ENCODE results near the gene ZNF142. TPM values are rescaled to one million over a fixed set of nuclear protein-coding genes. Genes with fewer than 3 reads are reported as not detected.

ZNF142 gene
- total and polyA plus RNA-seq, 9 of the 15 experiments (the other 6 are each of a cell fraction or from before 2014, with no cell fraction given): 0.50 to 26.1 (median 4.5) TPM

DNA sequence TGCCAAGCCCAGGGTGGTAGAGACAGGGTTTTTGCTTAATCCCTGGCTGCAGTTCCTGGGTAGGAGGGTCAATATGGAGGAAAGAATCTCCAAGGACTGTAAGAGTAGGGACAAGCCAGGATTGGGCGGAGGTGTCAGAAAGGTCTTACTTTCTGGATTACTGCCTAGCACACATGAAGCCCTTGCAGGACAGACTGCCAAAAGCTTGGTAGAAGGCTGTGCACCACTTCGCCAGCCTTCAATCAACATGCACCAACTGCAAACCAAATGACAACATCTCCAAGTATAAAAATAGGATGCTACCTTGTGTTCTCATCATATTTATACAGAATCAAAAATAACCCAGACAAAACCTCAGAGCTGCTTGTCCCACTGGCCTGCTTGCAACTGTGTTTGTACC lies 3.7 kb downstream of the ZNF142 start:
- H3K9me1 ChIP-seq (ENCODE audit: control insufficient read depth, insufficient read depth, low read length): peaks cover 6% of the 10 kb centered on the region
- DNase-seq (ENCODE audit: extremely low read depth in 1 of 4, low spot score in 3 of 4): no peak
- ATAC-seq: no peak
- no peak overlapping the region for H2AFZ ChIP-seq (ENCODE audit: low read depth, low read length)
- 95% methylated on average over 2 of the region's 2 CpGs for WGBS (ENCODE audit: insufficient coverage, low coverage, missing lambda C conversion rate)
- ChIA-PET POLR2A (no interaction called here), CTCF (ENCODE audit: low intra/inter-chr PET ratio) (no interaction called here)
- peaks cover 6 to 14% of the 10 kb centered on the region in 2 experiments; a peak in 3 of 5 replicates for H3K4me1 ChIP-seq (replicated peaks in 1 of 2; ENCODE audit: control insufficient read depth in 2 of 2, insufficient read depth in 2 of 2, low read length in 2 of 2)
- H3K9me3 ChIP-seq (replicated peaks; ENCODE audit: control insufficient read depth, insufficient read depth, low read depth, low read length): no peaks in the 10 kb centered on the region
- no peaks in the 10 kb centered on the region for H4K20me1 ChIP-seq (replicated peaks; ENCODE audit: control insufficient read depth, insufficient read depth, low read length)
- H3K27ac ChIP-seq (ENCODE audit: extremely low read depth, low read depth, low read length): no peak overlapping the region
- BruUV-seq (replicated peaks): no TSS peak
- H3K9ac ChIP-seq (ENCODE audit: insufficient read depth in 1 of 2, low read depth in 2 of 2, low read length in 2 of 2): 0 out of 4 replicates have a peak overlapping the region, but pooled peaks of 1 of the 2 experiments have one; percentile 27
- in situ Hi-C loops (cut with MboI) (no loop called here), intact Hi-C loops (cut with micrococcal nuclease) (no loop called here)
- no peak overlapping the region for H3K4me3 ChIP-seq
- H3K79me2 ChIP-seq (ENCODE audit: control insufficient read depth, insufficient read depth, low read length): peaks cover 30% of the 10 kb centered on the region
- TF ChIP-seq RUNX1 (IDR thresholded peaks at IDR 0.05; ENCODE audit: low read depth): no peak
- TF ChIP-seq ZNF232 (CRISPR knock-in tag; IDR thresholded peaks at IDR 0.05): no peak
- no peak for TF ChIP-seq RFX7 (CRISPR knock-in tag; IDR thresholded peaks at IDR 0.05)
- H3K4me2 ChIP-seq (ENCODE audit: insufficient read depth, low read length): no peak overlapping the region
- no peak for FAIRE-seq
- H3K27me3 ChIP-seq (ENCODE audit: control insufficient read depth in 2 of 2, insufficient read depth in 2 of 2, low read length in 2 of 2): no peaks in the 10 kb centered on the region
- H3K36me3 ChIP-seq (ENCODE audit: control insufficient read depth, insufficient read depth, low read length): peaks cover 63% of the 10 kb centered on the region; the same call in 2 of the 3 replicates

DNA sequence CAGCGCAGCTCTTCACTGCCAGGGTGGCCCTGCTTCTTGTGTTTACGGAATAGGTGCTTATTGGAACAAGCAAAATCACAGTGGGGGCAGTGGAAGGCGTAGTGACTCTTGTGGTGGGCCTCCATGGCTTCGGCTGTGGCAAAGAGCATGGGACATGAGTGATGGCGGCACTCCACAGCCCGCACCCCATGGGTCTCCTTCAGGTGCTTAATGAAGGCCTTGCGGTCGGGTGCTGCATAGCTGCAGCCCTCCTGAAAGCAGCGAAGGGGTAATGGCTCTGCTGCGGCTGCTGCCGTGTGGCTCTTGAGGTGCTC lies 10.7 kb downstream of the ZNF142 start:
- no peak overlapping the region for H2AFZ ChIP-seq (ENCODE audit: low read depth, low read length)
- no peaks in the 10 kb centered on the region for H3K4me1 ChIP-seq (replicated peaks in 1 of 2; ENCODE audit: control insufficient read depth in 2 of 2, insufficient read depth in 2 of 2, low read length in 2 of 2)
- ATAC-seq (peak; percentile 51), DNase-seq (ENCODE audit: extremely low read depth in 1 of 4, low spot score in 3 of 4) (no peak), FAIRE-seq (no peak)
- H3K9me1 ChIP-seq (ENCODE audit: control insufficient read depth, insufficient read depth, low read length): no peaks in the 10 kb centered on the region
- H3K27ac ChIP-seq (ENCODE audit: extremely low read depth, low read depth, low read length): no peak overlapping the region
- TF ChIP-seq ZNF184 (CRISPR knock-in tag; IDR thresholded peaks at IDR 0.05): no peak
- TF ChIP-seq ZNF830 (CRISPR knock-in tag; IDR thresholded peaks at IDR 0.05): no peak
- TF ChIP-seq, protein P1, sequence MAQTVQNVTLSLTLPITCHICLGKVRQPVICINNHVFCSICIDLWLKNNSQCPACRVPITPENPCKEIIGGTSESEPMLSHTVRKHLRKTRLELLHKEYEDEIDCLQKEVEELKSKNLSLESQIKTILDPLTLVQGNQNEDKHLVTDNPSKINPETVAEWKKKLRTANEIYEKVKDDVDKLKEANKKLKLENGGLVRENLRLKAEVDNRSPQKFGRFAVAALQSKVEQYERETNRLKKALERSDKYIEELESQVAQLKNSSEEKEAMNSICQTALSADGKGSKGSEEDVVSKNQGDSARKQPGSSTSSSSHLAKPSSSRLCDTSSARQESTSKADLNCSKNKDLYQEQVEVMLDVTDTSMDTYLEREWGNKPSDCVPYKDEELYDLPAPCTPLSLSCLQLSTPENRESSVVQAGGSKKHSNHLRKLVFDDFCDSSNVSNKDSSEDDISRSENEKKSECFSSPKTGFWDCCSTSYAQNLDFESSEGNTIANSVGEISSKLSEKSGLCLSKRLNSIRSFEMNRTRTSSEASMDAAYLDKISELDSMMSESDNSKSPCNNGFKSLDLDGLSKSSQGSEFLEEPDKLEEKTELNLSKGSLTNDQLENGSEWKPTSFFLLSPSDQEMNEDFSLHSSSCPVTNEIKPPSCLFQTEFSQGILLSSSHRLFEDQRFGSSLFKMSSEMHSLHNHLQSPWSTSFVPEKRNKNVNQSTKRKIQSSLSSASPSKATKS (CRISPR knock-in tag; IDR thresholded peaks at IDR 0.05): no peak
- no peak for TF ChIP-seq FOXA3 (CRISPR knock-in tag; conservative IDR thresholded peaks at IDR 0.05 in 1 of 2, IDR thresholded peaks at IDR 0.05 in 1 of 2)
- TF ChIP-seq GTF2F1 (IDR thresholded peaks at IDR 0.05; ENCODE audit: low read depth, low read length): no peak
- no peak for TF ChIP-seq BCOR (IDR thresholded peaks at IDR 0.05)
- no peak for TF ChIP-seq PML (IDR thresholded peaks at IDR 0.05; ENCODE audit: low read length)
- TF ChIP-seq HMG20B (CRISPR knock-in tag; IDR thresholded peaks at IDR 0.05): no peak
- TF ChIP-seq ETV6 (IDR thresholded peaks at IDR 0.05; ENCODE audit: borderline replicate concordance in 1 of 2, low read depth in 2 of 2, low read length in 1 of 2): no peak
- TF ChIP-seq ETV6 (CRISPR knock-in tag; IDR thresholded peaks at IDR 0.05; ENCODE audit: borderline replicate concordance): no peak
- TF ChIP-seq NCOA6 (IDR thresholded peaks at IDR 0.05): no peak
- CTCF ChIA-PET (ENCODE audit: low intra/inter-chr PET ratio): interaction anchor here (0.9 kb wide), 1 partner anchor 375 kb away, joined by 5 read pairs; no protein-coding TSS in a partner anchor
- no peak overlapping the region for H3K4me3 ChIP-seq
- in situ Hi-C loops (cut with MboI) (no loop called here), intact Hi-C loops (cut with micrococcal nuclease) (loop anchor here (10.0 kb wide), 2 partner anchors 244 to 374 kb away; partner anchors contain the start of genes AAMP and PNKD)
- POLR2A ChIA-PET: interaction anchor here (0.7 kb wide), 1 partner anchor 20 kb away, joined by 3 read pairs; no protein-coding TSS in a partner anchor
- no TSS peak for BruUV-seq (replicated peaks)
- H3K9me3 ChIP-seq (replicated peaks; ENCODE audit: control insufficient read depth, insufficient read depth, low read depth, low read length): no peaks in the 10 kb centered on the region
- H3K9ac ChIP-seq (ENCODE audit: insufficient read depth in 1 of 2, low read depth in 2 of 2, low read length in 2 of 2): peak overlapping the region in 1 of 2 experiments; percentile 69; a peak in 1 of 4 replicates
- no peaks in the 10 kb centered on the region for H3K27me3 ChIP-seq (ENCODE audit: control insufficient read depth in 2 of 2, insufficient read depth in 2 of 2, low read length in 2 of 2)
- peaks cover 86% of the 10 kb centered on the region for H3K36me3 ChIP-seq (ENCODE audit: control insufficient read depth, insufficient read depth, low read length)
- H4K20me1 ChIP-seq (replicated peaks; ENCODE audit: control insufficient read depth, insufficient read depth, low read length): no peaks in the 10 kb centered on the region
- 0 out of 3 replicates have a peak, but pooled peaks cover 4% of the 10 kb centered on the region for H3K79me2 ChIP-seq (ENCODE audit: control insufficient read depth, insufficient read depth, low read length)
- H3K4me2 ChIP-seq (ENCODE audit: insufficient read depth, low read length): no peak overlapping the region
- WGBS (ENCODE audit: insufficient coverage, low coverage, missing lambda C conversion rate): 82% methylated on average over 10 of the region's 11 CpGs

Measured in K562 (cell line).